D721Med (cell line): Measurements from ENCODE around the gene GTPBP6.

Experiments used
- DNase-seq: peaks from one replicate; pipeline ENCODE4 v3.0.0; 2011; ENCODE audit warnings: low spot score; ENCODE audit not compliant: insufficient read length
- FAIRE-seq: peaks from 2 replicates; lab custom pipeline; 2011; peaks lifted over from hg19 to GRCh38; lab: Jason Lieb, UNC
- CTCF ChIP-seq: IDR thresholded peaks from 2 replicates; pipeline ENCODE4 v1.5.1; 2012; ENCODE audit warnings: mild to moderate bottlenecking, control low read depth; ENCODE audit not compliant: insufficient read depth; ENCODE audit errors: missing control alignments

Gene GTPBP6

DNA sequence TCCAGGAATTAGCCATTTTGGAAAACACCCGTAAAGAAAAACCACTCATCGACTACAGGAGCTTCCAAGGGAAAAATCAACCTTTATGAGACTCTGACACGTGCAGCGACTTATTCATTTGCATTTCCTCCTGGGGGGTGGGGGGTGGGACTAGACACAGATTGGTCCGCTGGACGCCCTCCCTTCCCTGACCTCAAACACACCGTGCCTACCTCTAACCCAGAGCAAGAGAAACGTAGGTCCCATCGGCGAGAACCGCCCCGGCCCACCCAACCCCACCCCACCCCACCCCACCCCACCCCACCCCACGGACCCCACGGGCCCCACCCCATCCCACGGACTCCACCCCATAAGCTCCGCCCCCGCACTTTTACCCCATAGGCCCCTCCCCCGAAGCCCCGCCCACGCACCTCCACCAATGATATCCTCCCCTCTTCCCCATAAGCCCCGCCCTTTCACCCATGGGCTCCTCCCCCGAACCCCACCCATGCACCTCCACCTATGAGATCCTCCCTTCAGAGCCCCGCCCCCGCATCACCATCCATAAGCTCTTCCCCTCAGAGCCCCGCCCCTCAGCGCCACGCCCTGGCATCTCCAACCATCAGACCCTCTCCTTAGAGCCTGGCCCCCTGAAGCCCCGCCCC, 1.1 kb downstream of the GTPBP6 start:
- DNase-seq (peak; percentile 66), FAIRE-seq (no peak)
- no peak for TF ChIP-seq CTCF

GRCh38 chrX:316351-317325, 2.0 kb downstream of the GTPBP6 start:
- TF ChIP-seq CTCF = no peak
- no peak for FAIRE-seq
- no peak for DNase-seq

- no peak for FAIRE-seq
- no peak for TF ChIP-seq CTCF
These were observed 3.6 kb downstream of the GTPBP6 start for GRCh38 chrX:314781-315595.

DNA sequence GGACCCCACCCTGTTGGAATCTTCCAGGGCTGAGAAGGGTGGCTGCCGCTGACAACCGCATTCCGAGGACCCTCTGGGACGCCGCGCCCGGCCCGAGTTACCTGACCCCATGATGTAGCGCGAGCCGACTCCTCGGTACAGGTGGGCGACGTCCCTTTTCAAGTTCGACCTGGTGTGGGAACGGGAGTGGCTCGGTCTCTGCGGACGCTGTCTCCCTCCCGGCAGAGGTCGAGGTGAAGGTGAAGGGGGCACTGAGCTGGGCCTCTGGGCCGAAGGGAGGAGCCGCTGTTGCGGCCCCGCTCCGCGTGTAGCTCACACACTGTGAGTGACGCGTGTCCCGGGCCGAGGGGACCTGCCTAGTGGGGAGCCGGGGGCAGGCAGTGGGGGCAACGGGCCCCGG, 4.5 kb downstream of the GTPBP6 start:
- no peak for TF ChIP-seq CTCF
- FAIRE-seq = no peak
- DNase-seq = no peak

More at GRCh38 chrX:314781-315595, 3.6 kb downstream of the GTPBP6 start:
- no peak for DNase-seq

DNA sequence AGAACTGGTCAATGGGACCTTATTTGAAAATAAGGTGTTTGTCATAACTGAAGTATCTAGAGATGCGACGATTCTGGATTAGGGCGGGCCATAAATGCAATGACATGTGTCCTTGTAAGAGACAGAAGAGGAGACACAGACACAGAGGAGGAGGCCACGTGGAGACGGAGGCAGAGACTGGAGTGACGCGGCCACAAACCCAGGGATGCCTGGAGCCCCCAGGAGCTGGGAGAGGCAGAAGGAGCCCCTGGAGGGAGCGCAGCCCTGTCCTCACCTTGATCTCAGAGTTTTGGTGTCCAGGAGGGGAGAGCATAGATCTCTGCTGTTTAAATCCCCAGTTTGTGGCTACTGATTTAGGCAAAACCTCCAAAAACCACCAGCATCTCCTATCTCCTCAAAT, 5.0 kb downstream of the GTPBP6 start:
- DNase-seq (no peak), FAIRE-seq (no peak)
- no peak for TF ChIP-seq CTCF

DNA sequence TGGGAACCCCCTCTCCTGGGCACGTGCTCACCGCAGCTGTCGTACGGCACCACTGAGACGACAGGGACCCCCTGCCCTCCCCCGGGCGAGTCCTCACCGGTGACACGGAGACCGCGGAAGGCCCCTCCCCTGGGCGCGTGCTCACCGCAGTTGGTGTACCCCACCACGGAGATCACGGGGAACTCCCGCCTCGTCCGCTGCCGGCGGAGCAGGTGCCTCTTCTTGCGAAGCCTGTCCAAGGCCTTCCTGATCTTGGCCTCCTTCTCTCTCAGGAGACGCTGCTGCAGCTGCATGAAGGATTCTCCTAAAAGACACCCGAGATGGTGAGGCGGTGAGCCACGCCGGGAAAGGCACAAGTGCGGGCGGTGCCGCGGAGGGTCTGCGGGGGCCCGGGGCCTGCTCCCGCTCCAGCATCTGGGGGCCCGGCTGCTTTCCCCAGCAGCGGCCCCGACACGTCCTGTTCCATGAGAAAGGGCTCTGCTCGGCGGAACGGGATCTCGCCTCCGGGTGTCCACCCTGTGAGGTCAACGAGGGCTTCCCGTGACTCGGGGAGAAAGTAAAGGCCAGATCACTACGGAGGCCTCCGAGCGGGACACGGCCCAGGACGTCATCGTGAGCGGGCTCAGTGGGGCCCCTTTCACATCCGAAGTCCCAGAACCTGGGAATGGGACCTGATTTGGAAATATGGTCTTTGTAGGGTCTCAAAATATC, 5.8 kb downstream of the GTPBP6 start:
- DNase-seq (no peak), FAIRE-seq (no peak)
- no peak for TF ChIP-seq CTCF
